Pons (tissue), 1 donor: ENCODE measurements around the gene HCRTR1.

Source experiments
- DNase-seq: peaks from one replicate; pipeline ENCODE4 v3.0.0-alpha.2; 2016; ENCODE audit warnings: low spot score

The HCRTR1 gene

DNA sequence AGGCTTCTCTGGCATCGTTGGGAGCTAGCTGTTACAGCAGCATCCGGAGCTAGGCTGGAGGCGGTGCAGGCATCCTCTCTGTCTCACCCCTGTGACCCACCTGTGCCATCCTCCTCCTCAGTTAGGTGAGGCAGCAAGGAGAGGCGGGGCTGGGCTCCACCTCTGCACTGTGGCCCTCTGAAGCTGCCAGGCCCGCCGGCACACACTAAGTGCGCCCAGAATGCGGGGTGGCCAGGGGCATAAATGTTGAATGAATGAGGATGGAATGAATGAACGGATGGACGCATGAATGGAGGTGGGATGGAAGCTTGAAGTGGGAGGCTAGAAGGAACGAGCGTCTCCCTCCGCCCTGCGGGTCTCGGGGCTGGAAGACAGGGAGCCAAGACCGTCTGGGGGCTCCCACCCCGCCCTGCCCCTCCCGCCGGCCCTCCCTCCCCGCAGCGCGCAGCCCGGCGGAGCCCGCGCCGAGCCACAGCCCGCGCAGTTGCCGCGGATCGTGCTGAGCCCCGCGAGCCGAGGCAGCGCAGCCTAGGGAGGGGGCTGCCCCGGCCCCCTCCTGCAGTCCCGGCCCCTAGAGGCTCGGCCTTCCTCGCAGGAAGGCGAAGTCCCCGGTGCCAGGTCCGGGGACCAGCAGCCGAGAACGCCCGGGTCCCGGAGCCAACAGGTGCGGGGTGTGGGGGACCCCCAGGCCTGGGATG is at the start of gene HCRTR1:
Gene HCRTR1 (plus strand): TSS at position 472 of the 698 bp plus-strand sequence. CDS start 1,504 bp downstream, outside the sequence.
- no peak for DNase-seq

DNA sequence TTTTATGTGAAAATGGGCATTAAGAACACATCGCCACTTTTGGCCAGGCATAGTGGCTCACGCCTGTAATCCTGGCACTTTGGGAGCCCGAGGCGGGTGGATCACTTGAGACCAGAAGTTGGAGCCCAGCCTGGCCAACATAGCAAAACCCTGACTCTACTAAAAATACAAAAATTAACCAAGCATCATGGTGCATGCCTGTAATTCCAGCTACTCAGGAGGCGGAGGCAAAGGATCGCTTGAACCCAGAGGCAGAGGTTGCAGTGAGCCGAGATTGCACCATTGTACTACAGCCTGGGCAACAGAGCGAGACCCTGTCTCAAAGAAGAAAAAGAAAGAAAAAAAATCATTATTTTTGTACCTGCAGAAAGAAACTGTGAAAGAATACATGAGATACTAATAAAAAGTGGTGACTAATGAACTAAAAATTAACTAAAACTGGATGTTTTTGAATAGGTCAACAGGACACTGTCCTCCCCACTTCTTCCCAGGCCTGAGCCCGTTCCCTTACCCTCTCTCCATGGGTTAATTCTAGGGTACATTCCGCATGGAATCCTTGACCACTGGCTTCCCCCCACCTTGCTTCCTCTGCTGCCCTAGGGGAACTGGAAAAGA is 49.4 kb upstream of the HCRTR1 start:
- DNase-seq: no peak

DNA sequence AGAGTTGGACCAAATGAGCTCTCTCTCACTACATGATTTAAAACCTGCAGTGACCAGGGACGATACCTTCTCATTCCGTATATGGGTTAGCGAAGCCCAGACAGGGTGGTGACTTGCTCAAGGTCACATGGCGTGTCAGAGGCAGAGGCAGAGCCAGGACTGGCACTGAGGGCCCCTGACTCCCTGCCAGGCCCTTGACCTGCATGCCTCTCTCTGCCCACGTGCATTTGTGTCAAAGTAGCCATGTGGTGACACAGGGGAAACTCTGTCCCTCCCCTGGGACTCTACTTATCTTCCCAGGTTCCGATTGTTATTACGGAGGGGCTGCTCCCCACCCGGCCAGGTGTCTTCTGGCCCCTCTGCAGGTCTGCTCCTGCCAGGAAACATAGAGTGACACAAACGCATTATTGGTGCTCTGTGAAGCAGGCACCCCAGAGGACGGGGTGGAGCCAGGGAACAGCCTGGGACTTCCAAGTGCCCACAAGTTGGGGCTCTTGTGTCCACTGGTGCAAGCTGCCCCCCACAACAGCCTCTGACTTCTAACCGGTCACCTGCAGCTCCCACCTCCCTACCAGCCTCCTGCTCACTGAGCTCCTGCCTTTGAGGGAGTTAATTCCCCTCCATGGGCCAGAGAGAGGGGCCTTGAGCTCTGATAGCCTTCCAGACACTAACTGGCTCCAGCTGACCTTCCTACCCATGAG is 48.4 kb upstream of the HCRTR1 start:
- no peak for DNase-seq

DNA sequence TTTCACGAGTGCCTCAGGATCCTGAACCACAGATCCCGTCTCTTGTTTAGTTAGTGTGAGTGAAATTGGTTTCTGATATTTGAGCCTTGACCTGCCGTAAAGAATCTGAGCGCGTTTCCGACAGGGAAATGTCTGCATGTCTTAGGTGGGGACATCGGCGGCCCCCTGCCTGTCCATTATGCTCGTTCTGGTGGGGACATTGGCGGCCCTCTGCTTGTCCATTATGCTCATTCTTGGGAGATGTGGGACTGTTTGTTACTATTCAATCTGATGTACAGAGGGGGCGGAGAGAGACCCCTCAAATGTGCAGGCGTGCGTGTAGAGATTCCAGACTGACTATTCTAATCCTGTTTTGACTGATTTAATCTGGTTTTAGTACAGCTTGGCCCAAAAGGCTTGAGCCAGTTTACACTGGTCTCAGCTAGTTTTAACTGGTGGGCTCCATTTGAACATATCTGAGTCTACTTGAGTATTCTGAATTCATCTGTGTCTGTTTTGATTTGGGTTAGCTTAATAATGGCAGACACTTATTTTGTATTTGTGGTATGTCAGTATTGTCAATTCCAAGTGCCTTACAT is 47.8 kb upstream of the HCRTR1 start:
- DNase-seq: no peak

DNA sequence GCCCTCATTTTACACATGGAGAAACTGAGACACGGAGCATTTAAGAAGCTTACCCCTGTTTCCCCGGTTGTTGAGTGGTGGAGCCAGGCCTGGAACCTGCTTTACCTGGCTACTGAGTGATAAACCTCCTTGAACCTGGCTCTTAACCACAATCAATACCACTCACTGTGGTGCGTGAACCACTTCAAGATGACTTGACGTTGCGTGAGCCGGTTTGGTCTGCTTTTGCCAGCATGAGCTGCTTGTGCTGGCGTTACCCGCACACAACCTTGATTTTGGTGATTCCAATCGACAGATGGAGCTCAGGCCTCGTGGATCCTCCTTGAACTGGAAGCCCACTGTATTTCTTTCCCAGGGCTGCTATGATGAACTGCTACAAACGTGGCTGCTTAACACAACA is 47.3 kb upstream of the HCRTR1 start:
- DNase-seq: no peak

DNA sequence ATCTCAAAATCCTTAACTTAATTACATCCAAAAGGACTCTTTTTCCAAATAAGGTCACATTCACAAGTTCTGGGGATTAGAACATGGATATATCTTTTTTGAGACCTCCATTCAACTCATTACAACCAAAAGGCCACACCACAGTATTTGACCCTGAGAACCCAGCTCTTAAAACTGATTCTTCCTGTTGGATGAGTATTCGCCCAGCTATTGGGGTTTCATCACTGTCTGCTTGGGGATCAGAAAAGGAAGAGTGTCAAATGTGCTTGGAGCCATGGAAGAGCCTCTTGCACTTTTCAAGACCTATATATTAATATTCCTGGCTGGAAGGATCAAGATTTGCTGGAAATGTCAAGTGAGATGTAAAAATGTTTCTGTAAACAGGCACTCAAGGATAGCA is 46.6 kb upstream of the HCRTR1 start:
- DNase-seq: no peak

DNA sequence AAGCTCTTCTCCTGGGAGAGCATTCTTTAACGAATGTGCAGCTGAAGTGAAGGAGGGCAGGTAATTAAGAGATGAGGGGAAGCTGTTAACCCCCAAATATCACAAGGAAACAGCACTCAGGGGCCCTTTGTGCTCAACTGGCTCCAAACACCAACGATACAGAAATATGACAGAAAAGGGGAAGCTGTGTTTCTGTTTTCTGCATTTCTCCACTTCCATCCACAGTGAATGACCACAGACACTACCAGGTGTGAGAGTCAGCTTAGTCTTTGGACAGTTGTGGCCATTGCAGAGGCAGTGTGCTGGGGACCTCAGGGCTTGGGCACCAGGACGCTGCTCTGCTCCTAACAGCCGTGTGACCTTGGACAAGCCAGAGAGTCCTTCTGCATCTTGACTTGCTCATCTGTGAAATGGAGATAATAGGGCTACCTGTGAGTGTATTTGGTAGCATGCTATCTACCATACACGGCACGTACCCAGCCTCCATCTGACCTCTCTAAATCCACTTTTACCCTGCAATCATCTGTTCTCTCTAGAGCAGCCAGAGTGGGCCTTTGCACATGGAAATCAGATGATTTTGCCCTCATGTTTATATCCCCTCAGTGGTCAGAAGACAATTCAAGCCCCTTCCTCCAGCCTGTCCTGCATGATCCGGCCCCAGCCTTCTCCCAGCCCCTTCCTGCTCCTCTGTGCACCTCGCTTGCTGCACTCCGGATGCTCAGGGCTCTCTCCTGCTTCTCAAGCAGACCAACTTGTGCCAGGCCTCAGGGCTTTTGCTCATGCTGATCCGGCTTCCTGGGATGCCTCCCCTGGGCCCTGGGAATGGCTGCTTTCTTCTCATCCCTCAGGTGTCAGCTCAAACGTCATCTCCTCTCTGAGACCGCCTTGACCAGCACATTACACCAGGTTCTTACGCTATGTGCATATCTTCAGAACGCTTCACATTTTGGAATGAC is 45.9 kb upstream of the HCRTR1 start:
- DNase-seq: no peak

DNA sequence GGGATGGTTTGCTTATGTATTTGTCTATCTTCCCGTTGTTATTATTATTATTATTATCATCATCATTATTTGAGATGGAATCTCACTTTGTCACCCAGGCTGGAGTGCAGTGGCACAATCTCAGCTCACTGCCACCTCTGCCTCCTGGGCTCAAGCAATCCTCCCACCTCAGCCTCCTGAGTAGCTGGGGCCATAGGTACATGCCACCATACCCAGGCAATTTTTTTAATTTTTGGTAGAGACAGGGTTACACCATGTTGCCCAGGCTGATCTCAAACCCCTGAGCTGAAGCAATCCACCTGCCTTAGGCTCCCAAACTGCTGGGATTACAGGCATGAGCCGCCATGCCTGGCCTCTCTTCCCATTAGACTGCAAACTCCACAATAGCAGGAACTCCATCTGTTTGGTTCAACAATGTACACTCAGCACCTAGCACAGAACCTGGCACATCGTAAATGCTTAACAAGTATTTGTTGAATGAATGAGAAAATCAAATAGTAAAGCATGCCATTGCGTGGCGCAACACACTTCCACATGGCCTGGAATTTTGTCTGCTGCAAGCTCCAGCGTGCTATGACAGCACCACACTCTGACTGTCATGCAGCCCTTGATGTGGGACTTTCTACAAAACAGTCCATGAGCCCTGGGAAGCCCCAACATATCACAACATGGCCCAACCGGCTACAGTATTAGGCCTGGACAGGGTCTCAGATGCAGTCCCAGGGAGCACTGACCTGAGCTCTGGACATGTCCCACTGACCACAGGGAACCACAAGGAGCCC is 45.0 kb upstream of the HCRTR1 start:
- no peak for DNase-seq

DNA sequence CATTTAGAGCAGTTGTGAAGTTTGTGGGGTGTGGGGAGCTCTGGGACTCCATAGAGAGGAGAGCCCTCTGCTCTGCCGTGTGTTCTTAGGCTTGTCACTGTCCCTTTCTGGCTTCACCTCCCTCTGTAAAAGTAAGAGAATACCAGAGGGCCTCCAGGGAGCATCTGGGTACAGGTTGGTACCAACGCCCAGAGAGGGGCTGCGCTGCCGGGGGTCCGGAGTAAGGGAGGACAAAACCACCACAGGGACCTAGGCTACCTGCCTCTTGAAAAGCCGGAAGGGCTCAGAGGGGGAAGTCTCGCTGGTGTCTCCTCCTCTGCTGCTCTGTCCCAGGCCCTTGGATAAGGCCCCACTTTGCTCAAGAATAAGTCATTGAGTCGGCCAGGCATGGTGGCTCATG is 44.2 kb upstream of the HCRTR1 start:
- no peak for DNase-seq

DNA sequence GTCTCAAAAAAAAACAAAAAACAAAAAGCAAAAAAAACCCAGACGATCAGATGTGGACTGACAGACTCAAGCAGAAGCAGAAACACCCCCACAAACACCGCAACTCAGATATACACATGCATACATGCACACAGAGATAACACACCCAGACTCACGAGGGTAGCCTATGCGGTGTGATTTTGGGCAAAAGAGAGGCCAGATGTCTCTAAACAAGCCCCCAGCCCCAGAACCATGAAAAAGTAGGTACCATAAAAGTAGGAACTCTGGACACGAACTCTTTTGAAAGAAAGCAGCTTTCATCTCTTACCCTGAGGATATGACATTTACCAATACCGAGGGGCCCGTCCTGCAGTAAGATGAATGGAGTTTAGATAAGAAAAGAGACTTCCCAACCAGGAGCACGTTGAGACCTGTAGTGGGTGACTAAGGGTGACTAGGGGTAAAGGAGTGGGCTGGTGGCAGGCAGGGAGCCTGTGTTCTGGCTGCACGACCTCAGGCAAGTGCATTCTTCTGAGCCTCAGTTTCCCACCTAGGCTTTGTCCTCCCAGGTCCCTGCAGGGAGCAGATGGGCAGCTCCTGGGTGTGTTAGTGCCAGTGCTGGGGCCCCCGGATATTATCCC is 42.6 kb upstream of the HCRTR1 start:
- no peak for DNase-seq

DNA sequence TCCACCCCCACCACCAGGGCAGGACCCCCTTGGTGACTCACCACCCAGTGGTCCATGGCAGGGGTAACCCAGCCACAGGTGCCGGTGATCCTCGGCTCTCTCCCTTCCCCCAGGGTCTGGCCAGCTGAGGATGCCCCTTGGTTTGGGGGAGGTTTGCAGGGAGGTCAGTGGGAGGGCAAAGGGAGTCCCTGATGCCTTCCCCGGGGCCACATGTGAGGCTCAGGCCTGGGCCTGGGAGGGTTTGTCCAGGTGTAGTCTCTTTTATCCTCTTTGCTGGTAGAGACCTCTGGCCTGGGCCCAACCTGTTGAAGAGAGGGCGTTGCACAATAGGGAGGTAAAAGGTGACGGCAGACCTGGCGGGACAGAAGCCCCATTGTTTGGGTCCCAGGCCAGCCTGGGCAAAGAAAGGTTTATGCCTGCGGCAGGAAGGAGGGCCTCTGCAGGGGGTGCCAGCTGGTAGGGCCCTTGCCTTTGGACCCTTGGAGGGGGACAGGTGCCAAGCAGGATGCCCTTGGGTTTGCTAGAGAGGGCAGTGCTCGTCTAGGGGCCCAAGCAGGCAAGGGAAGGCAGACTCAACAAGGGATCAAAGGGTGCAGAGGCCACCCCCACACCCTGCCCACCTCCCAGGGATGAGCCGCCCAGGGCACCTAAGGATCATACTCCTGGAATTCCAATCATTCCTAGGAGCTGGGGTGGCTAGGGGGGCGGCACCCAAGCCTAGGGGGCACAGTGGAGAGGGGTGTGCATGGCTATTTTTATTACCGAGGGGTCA is 41.9 kb upstream of the HCRTR1 start:
- DNase-seq: no peak

DNA sequence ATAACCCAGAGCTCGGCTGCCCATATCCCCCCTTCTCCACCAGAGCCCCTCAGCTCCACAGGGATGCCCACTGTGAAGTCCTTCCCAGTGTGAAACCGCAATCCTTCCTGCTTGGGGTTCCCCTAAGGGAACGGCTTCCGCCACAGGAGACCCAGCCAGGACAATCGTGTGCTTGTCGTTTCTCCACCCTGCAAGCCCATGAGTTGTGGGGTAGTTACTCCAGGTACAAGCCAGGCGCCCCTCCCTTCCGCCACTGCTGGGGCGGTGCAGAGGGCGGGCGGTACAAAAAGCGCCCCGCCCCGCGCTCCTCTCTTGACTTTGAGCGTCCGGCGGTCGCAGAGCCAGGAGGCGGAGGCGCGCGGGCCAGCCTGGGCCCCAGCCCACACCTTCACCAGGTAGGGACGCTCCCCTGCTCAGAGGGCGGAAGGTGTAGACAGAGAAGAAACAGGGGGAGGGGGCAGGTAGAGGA is 41.3 kb upstream of the HCRTR1 start, which contains the start of gene TINAGL1:
Gene TINAGL1 (plus strand): TSS at position 315 of the 469 bp plus-strand sequence. CDS start 634 bp downstream, outside the sequence.
- no peak for DNase-seq

DNA sequence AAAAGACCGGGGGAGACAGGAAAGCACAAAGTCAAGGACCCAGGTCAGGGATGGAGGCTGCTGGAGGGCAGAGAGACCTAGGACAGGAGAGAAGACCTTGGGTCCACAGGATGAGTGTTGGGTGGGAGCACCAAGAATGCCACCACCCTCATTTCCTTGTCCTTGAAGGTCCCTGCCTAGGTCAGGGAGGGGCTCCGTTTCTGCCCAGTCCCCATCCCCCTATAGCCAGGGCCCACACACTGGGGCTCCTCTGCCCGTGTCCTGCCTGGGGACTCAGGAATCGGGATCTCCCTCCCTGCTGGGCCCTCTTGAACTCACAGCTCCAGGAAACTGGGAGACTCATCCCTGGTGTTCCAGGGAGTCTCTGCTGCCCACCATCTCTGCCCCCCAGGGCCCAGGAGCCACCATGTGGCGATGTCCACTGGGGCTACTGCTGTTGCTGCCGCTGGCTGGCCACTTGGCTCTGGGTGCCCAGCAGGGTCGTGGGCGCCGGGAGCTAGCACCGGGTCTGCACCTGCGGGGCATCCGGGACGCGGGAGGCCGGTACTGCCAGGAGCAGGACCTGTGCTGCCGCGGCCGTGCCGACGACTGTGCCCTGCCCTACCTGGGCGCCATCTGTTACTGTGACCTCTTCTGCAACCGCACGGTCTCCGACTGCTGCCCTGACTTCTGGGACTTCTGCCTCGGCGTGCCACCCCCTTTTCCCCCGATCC is 40.6 kb upstream of the HCRTR1 start:
- DNase-seq: no peak

DNA sequence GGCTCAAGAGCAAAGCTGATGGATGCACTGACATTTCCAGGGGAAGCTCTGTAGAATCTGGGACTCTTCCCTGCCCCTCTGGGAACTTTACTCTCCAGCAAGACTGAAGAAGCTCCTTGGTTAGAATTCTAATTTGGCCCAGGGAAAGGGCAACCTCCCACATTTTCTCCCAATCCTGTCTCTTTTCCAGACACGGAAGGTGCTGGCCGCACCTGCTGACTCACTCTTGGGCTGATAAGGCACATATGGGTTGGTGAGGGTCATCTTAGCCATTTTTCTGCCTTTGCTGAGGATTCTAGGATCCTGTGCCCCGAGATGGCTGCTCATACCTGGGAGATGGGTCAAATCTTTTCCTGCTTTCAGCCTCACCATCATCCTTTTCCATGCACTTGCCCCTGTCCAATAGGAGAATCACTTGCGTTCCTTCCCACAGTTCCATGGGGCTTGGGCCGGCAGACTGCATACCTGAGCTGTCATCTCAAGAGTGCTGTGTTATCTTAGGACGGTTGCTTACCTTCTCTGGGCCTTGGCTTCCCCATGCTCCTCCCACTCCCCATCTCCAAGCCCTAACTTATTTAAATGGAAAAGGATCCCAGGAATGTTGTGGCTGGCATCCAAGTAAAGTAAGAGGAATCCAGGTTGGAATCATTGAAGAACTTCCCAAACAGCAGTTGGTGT is 39.8 kb upstream of the HCRTR1 start:
- no peak for DNase-seq

DNA sequence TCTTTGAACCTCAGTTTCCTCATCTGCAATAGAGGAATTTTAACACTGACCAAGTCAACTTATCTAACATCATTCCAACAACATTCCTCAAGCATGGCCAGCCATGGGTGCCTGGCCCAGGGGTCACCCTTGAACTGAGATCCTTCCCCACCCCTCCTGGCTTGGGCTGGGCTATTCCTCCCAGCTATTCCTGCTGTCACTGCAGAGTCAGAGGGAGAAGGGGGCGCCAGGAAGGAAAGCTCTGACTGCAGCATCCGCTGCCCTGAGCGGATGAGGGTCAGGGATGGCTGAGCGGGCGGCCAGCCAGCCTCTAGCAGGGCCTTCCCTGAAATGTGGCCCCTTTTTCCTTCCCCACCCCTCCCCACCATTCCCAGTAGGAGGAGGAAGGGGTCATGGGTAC is 38.1 kb upstream of the HCRTR1 start:
- no peak for DNase-seq

DNA sequence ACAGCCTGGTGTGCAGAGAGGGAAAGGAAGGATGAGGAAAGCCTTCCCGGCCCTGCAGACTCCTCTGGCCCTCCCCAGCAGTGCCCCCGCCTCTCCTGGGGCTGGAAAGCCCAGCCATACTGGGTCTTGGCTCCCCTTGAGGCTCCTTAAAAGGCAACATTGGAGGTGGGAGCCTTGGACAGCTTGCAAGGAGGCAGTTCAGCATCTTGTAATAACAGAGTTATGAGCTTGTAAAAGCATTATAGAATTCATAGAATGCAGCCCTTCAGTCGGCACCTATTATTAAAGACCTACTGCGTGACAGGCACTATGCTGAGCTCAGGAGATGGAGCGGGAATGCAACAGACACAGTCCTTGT is 37.0 kb upstream of the HCRTR1 start:
- no peak for DNase-seq

DNA sequence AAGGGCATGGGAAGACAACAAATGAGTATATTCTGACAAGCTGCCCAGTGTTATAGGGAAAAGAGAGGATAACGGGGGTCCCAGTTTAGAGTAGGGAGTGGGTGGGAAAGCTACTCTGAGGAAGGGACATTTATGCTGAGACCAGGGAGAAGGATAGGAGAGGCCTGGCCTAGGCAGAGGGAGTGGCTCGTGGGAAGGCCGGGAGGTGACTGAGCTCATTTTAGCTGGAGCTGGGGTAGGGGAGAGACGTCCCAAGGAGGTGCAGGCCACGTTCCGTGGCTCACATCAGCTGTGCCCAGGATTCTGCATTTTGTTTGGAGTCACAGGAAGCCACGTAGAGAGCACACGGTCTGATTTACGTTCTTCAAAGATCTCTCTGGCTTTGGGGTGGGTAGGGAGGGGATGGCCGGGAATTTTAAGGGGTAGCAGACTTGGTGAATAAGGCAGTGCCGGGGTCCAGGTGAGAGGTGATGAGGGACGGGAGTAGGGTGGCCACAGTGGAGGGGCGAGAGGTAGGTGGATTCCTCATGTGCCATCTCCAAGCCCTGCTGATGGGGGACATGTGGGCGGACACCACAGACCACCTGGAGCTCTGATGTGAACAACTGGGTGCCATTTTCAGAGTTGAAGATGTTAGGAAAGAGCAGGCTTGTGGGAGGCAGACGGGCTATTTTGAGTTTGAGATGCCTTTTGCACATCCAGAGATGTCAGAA is 36.4 kb upstream of the HCRTR1 start:
- DNase-seq: no peak
